ENCODE measurements around the gene CENPH.
"Not testable (repeated sequence)": the region's sequence is repeated elsewhere in the genome, so short reads cannot be mapped to it uniquely, and the experiment has no call there.

DNA sequence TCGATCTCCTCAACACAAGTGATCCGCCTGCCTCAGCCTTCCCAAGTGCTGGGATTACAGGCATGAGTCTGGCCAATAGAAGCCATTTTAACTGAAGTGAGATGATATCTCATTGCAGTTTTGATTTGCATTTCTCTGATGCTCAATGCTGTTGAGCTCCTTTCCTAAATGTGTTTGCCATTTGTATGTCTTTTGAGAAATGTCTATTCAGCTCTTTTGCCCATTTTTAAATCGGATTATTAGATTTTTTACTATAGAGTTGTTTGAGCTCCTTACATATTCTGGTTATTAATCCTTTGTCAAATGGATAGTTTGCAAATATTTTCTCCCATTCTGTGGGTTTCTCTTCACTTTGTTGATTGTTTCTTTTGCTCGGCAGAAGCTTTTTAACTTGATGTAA, 49.1 kb upstream of the CENPH start:
- TF ChIP-seq, protein P1, sequence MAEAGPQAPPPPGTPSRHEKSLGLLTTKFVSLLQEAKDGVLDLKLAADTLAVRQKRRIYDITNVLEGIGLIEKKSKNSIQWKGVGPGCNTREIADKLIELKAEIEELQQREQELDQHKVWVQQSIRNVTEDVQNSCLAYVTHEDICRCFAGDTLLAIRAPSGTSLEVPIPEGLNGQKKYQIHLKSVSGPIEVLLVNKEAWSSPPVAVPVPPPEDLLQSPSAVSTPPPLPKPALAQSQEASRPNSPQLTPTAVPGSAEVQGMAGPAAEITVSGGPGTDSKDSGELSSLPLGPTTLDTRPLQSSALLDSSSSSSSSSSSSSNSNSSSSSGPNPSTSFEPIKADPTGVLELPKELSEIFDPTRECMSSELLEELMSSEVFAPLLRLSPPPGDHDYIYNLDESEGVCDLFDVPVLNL (CRISPR knock-in tag; IDR thresholded peaks at IDR 0.05; ENCODE audit: borderline replicate concordance, low read depth), result not testable (repeated sequence)
- TF ChIP-seq, protein P2, sequence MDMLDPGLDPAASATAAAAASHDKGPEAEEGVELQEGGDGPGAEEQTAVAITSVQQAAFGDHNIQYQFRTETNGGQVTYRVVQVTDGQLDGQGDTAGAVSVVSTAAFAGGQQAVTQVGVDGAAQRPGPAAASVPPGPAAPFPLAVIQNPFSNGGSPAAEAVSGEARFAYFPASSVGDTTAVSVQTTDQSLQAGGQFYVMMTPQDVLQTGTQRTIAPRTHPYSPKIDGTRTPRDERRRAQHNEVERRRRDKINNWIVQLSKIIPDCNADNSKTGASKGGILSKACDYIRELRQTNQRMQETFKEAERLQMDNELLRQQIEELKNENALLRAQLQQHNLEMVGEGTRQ (CRISPR knock-in tag; IDR thresholded peaks at IDR 0.05), result not testable (repeated sequence)
- TF ChIP-seq JUN (CRISPR knock-in tag; IDR thresholded peaks at IDR 0.05); ZBTB21 (CRISPR knock-in tag; IDR thresholded peaks at IDR 0.05; ENCODE audit: borderline replicate concordance); ESRRA (CRISPR knock-in tag; IDR thresholded peaks at IDR 0.05; ENCODE audit: borderline replicate concordance); TP53 (CRISPR knock-in tag; IDR thresholded peaks at IDR 0.05); EMX1 (CRISPR knock-in tag; IDR thresholded peaks at IDR 0.05); SP1 (CRISPR knock-in tag; conservative IDR thresholded peaks at IDR 0.05): not testable (repeated sequence)
- TF ChIP-seq, protein P3, sequence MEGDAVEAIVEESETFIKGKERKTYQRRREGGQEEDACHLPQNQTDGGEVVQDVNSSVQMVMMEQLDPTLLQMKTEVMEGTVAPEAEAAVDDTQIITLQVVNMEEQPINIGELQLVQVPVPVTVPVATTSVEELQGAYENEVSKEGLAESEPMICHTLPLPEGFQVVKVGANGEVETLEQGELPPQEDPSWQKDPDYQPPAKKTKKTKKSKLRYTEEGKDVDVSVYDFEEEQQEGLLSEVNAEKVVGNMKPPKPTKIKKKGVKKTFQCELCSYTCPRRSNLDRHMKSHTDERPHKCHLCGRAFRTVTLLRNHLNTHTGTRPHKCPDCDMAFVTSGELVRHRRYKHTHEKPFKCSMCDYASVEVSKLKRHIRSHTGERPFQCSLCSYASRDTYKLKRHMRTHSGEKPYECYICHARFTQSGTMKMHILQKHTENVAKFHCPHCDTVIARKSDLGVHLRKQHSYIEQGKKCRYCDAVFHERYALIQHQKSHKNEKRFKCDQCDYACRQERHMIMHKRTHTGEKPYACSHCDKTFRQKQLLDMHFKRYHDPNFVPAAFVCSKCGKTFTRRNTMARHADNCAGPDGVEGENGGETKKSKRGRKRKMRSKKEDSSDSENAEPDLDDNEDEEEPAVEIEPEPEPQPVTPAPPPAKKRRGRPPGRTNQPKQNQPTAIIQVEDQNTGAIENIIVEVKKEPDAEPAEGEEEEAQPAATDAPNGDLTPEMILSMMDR (IDR thresholded peaks at IDR 0.05), result not testable (repeated sequence)
- TF ChIP-seq, protein P4, sequence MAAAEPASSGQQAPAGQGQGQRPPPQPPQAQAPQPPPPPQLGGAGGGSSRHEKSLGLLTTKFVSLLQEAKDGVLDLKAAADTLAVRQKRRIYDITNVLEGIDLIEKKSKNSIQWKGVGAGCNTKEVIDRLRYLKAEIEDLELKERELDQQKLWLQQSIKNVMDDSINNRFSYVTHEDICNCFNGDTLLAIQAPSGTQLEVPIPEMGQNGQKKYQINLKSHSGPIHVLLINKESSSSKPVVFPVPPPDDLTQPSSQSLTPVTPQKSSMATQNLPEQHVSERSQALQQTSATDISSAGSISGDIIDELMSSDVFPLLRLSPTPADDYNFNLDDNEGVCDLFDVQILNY (CRISPR knock-in tag; IDR thresholded peaks at IDR 0.05), result not testable (repeated sequence)

All from WTC11 (cell line).